GM12873 (cell line): ENCODE data around the gene NRG3.

Experiments used
- TF ChIP-seq, protein P1 (sequence below): IDR thresholded peaks from 2 replicates; pipeline ENCODE4 v1.5.1; 2012; ENCODE audit warnings: low read depth, mild to moderate bottlenecking, moderate library complexity, low read length, control low read depth; ENCODE audit not compliant: insufficient read depth; ENCODE audit errors: missing control alignments

NRG3 gene

DNA sequence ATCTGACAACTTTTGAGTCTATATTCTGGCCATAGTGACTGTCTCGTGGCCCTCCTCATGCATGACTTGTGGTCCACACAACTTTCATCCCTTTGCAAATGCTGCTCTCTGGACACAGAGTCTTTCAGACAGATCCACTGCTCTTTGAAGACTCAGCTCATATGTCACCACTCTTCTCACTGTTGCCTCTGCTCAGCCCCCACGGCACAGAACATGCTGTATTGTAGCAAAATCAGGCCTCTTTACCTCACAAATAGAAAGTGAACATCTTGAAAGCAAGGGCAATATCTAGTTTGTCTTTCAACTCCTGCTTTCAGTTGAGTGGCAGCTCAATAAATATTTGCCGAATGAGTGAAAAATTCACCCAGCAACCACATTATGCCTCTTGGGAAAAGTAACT lies 443.5 kb downstream of the NRG3 start:
- TF ChIP-seq, protein P1, sequence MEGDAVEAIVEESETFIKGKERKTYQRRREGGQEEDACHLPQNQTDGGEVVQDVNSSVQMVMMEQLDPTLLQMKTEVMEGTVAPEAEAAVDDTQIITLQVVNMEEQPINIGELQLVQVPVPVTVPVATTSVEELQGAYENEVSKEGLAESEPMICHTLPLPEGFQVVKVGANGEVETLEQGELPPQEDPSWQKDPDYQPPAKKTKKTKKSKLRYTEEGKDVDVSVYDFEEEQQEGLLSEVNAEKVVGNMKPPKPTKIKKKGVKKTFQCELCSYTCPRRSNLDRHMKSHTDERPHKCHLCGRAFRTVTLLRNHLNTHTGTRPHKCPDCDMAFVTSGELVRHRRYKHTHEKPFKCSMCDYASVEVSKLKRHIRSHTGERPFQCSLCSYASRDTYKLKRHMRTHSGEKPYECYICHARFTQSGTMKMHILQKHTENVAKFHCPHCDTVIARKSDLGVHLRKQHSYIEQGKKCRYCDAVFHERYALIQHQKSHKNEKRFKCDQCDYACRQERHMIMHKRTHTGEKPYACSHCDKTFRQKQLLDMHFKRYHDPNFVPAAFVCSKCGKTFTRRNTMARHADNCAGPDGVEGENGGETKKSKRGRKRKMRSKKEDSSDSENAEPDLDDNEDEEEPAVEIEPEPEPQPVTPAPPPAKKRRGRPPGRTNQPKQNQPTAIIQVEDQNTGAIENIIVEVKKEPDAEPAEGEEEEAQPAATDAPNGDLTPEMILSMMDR = no peak

DNA sequence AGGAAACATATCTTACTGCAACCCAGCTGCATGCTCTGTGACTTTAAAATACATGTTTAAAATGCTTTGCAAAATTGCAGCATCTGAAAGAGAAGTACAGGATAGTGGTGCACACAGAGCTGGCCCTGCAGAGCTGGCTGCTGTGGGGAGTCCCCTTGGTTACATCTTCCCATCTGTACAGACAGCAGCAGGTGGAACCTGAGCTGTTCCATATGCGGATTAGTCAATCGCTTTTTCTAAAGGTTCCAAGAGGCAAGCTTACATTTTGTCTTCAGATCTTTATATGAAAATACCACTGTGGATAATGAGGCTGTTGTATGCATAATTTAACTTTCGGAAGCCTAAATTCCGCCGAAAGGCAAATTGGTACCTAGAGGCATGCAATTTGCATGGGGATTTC lies 444.1 kb downstream of the NRG3 start:
- TF ChIP-seq, protein P1 = no peak

DNA sequence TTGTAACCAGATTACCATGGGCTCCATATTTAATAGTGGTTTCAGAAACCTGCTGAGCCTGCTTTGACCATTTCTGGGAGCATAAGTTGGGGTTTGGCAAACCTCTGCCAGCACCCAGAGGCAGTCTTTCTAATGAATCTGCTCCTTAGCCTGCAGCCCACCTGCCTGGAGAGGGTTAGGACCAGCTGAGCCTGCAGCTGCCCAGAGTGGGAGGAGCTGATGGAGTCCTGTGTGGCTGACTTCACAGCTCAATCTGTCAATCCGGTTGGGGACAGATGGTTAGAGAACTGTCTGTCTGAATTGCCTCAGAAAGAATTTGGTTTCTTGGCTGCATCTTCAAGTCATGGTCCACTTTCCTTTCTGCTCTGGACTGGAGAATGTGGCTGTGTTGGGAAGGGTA lies 444.6 kb downstream of the NRG3 start:
- TF ChIP-seq, protein P1 = no peak

- TF ChIP-seq, protein P1 = no peak
Measured at GRCh38 chr10:82321724-82322123, 446.7 kb downstream of the NRG3 start.

GRCh38 chr10:82331716-82332115 lies 456.7 kb downstream of the NRG3 start:
- TF ChIP-seq, protein P1 = no peak

GRCh38 chr10:82335831-82336230 lies 460.8 kb downstream of the NRG3 start:
- TF ChIP-seq, protein P1 = no peak

DNA sequence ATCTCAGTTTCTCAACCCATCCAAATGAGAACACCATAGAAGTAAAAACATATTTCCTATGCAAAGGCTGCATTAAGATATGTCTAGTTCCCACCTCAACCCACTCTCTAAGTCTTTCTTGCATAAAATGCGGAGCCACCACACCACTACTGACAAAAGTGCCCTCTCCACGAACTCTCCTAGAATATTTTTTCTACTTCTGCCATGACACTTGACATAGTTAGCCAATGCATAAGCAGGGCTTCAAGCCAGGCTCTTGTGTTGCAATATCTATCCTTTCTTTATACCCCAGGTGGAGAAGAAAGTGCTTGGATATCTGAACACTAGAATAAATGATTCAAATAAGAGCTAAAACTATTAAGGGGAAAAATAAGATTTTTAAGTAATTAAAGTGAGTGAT lies 465.2 kb downstream of the NRG3 start:
- TF ChIP-seq, protein P1 = no peak
